DOHH2 (cell line): ENCODE measurements around the gene ATP2C1.

Experiments
- EZH2phosphoT487 ChIP-seq: fragments of 200-600 bp; sonication (generic); IDR thresholded peaks from 2 replicates; pipeline ENCODE4 v1.6.1; 2017; ENCODE audit warnings: borderline replicate concordance, mild to moderate bottlenecking, antibody characterized with exemption, low read length, moderate library complexity, mixed read lengths
- TF ChIP-seq, protein P1 (sequence below): fragments of 200-600 bp; sonication (generic); IDR thresholded peaks from one replicate; pipeline ENCODE4 v1.5.1; 2014; ENCODE audit warnings: antibody characterized with exemption, mild to moderate bottlenecking, low read depth, low read length; ENCODE audit not compliant: poor library complexity, severe bottlenecking

DNA sequence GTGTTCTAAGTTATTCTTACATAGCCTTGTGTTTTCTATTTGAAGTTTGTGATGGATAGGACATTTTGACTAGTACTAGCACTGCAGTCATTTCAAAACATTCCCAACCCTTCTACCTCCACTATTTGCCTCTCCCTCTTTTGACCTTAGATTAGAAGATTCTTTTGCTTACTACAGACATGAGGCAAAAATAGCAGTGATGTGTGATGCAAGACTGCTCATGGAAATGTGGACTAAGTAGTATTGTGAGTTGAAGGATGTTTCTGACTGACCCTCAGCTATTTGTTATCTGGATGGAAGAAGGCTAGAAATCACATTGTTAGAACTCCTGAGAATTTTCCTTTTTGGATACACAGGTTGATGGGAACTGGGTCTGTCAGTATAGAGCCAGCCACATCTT is 45.9 kb downstream of the ATP2C1 start:
- TF ChIP-seq, protein P1, sequence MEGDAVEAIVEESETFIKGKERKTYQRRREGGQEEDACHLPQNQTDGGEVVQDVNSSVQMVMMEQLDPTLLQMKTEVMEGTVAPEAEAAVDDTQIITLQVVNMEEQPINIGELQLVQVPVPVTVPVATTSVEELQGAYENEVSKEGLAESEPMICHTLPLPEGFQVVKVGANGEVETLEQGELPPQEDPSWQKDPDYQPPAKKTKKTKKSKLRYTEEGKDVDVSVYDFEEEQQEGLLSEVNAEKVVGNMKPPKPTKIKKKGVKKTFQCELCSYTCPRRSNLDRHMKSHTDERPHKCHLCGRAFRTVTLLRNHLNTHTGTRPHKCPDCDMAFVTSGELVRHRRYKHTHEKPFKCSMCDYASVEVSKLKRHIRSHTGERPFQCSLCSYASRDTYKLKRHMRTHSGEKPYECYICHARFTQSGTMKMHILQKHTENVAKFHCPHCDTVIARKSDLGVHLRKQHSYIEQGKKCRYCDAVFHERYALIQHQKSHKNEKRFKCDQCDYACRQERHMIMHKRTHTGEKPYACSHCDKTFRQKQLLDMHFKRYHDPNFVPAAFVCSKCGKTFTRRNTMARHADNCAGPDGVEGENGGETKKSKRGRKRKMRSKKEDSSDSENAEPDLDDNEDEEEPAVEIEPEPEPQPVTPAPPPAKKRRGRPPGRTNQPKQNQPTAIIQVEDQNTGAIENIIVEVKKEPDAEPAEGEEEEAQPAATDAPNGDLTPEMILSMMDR = no peak
- TF ChIP-seq EZH2phosphoT487 = no peak
